Measurements from ENCODE around the gene SGSM2. TPM values are rescaled to one million over a fixed set of nuclear protein-coding genes. Genes with fewer than 3 reads are reported as not detected.

The SGSM2 gene
- total RNA-seq, 4 donors from 2014 or later: 41.0 to 148 (median 70.0) TPM

- H3K36me3 ChIP-seq: no peaks in the 10 kb centered on the region
- no peak for TF ChIP-seq EP300 (IDR thresholded peaks at IDR 0.05; ENCODE audit: low read depth)
- no peak for TF ChIP-seq POLR2A (IDR thresholded peaks at IDR 0.05)
- TF ChIP-seq POLR2AphosphoS5 (IDR thresholded peaks at IDR 0.05): no peak
- no peak for TF ChIP-seq CTCF (IDR thresholded peaks at IDR 0.05)
- H3K9me3 ChIP-seq: no peaks in the 10 kb centered on the region
- H3K27me3 ChIP-seq: no peaks in the 10 kb centered on the region
- peaks cover 0 to 8% (median 0%) of the 10 kb centered on the region in 4 donors for H3K4me1 ChIP-seq
- 60 to 88% methylated on average over 2 to 10 of the region's 10 CpGs for WGBS, 2 donors (ENCODE audit: low coverage in 1 of 2)
- H3K4me3 ChIP-seq: no peak overlapping the region
- intact Hi-C loops (cut with DNase I; ENCODE audit: low total_unique reads) (no loop called here), in situ Hi-C loops (cut with MboI; ENCODE audit: low pct_ligation_motif_present in 1 of 4, low pct_unique_long_range_greater_than_20kb in 1 of 4, low sequenced_read_pairs in 3 of 4) (no loop called here)
- no peak overlapping the region for H3K27ac ChIP-seq
- DNase-seq: no peak
Observed at GRCh38 chr17:2357931-2358434, 20.7 kb downstream of the SGSM2 start.

- Histone ChIP-seq H3K27me3 (no peaks in the 10 kb centered on the region), H3K4me3 (no peak overlapping the region), H3K9me3 (no peaks in the 10 kb centered on the region), H3K4me1 (peaks cover 0 to 3% (median 0%) of the 10 kb centered on the region in 4 donors), H3K27ac (no peak overlapping the region), H3K36me3 (no peaks in the 10 kb centered on the region)
- WGBS, 2 donors (ENCODE audit: low coverage in 1 of 2): 82% methylated on average over 21 of the region's 21 CpGs; no CpG with 5 or more reads in 1 of the 2 donors
- DNase-seq: no peak
- intact Hi-C loops (cut with DNase I; ENCODE audit: low total_unique reads): no loop called here
- in situ Hi-C loops (cut with MboI; ENCODE audit: low pct_ligation_motif_present in 1 of 4, low pct_unique_long_range_greater_than_20kb in 1 of 4, low sequenced_read_pairs in 3 of 4): no loop called here
- no peak for TF ChIP-seq POLR2A (IDR thresholded peaks at IDR 0.05)
- TF ChIP-seq POLR2AphosphoS5 (IDR thresholded peaks at IDR 0.05): no peak
- TF ChIP-seq EP300 (IDR thresholded peaks at IDR 0.05; ENCODE audit: low read depth): no peak
- TF ChIP-seq CTCF (IDR thresholded peaks at IDR 0.05): no peak
Observed at GRCh38 chr17:2361010-2361760, 23.9 kb downstream of the SGSM2 start.

- Histone ChIP-seq H3K27ac (no peak overlapping the region), H3K4me3 (no peak overlapping the region), H3K4me1 (peaks cover 0 to 3% (median 0%) of the 10 kb centered on the region in 4 donors), H3K9me3 (no peaks in the 10 kb centered on the region), H3K36me3 (no peaks in the 10 kb centered on the region), H3K27me3 (no peaks in the 10 kb centered on the region)
- WGBS, 2 donors (ENCODE audit: low coverage in 1 of 2): 90 to 97% methylated on average over 4 to 20 of the region's 20 CpGs
- no peak for TF ChIP-seq POLR2AphosphoS5 (IDR thresholded peaks at IDR 0.05)
- TF ChIP-seq EP300 (IDR thresholded peaks at IDR 0.05; ENCODE audit: low read depth): no peak
- TF ChIP-seq CTCF (IDR thresholded peaks at IDR 0.05): no peak
- TF ChIP-seq POLR2A (IDR thresholded peaks at IDR 0.05): no peak
- DNase-seq: no peak
- intact Hi-C loops (cut with DNase I; ENCODE audit: low total_unique reads) (no loop called here), in situ Hi-C loops (cut with MboI; ENCODE audit: low pct_ligation_motif_present in 1 of 4, low pct_unique_long_range_greater_than_20kb in 1 of 4, low sequenced_read_pairs in 3 of 4) (no loop called here)
Observed at GRCh38 chr17:2362016-2362415, 24.7 kb downstream of the SGSM2 start.

- Histone ChIP-seq H3K36me3 (no peaks in the 10 kb centered on the region), H3K4me3 (no peak overlapping the region), H3K9me3 (no peaks in the 10 kb centered on the region), H3K27ac (no peak overlapping the region), H3K4me1 (peaks cover 0 to 3% (median 0%) of the 10 kb centered on the region in 4 donors), H3K27me3 (no peaks in the 10 kb centered on the region)
- DNase-seq: no peak
- in situ Hi-C loops (cut with MboI; ENCODE audit: low pct_ligation_motif_present in 1 of 4, low pct_unique_long_range_greater_than_20kb in 1 of 4, low sequenced_read_pairs in 3 of 4): no loop called here
- TF ChIP-seq POLR2AphosphoS5 (IDR thresholded peaks at IDR 0.05): no peak
- TF ChIP-seq CTCF (IDR thresholded peaks at IDR 0.05): no peak
- TF ChIP-seq EP300 (IDR thresholded peaks at IDR 0.05; ENCODE audit: low read depth): no peak
- no peak for TF ChIP-seq POLR2A (IDR thresholded peaks at IDR 0.05)
- WGBS, 2 donors (ENCODE audit: low coverage in 1 of 2): 95% methylated on average over 12 to 19 of the region's 19 CpGs
- intact Hi-C loops (cut with DNase I; ENCODE audit: low total_unique reads): no loop called here
Observed at GRCh38 chr17:2362416-2362815, 25.1 kb downstream of the SGSM2 start.
